CD4-positive, alpha-beta T cell treated with Interleukin-1 beta for 1 hour (primary cell): ENCODE results near the gene TUBA4B.
"Not testable (repeated sequence)": the region's sequence is repeated elsewhere in the genome, so short reads cannot be mapped to it uniquely, and the experiment has no call there.

Experiments
- DNase-seq, 2 donors: peaks; one replicate each; pipeline ENCODE4 v3.0.0-alpha.2; 2020 to 2022

TUBA4B gene

GRCh38 chr2:219291910-219292490, 39.0 kb downstream of the TUBA4B start:
- DNase-seq = no peak

- DNase-seq = no peak
Observed at GRCh38 chr2:219292616-219293015, 39.6 kb downstream of the TUBA4B start.

DNA sequence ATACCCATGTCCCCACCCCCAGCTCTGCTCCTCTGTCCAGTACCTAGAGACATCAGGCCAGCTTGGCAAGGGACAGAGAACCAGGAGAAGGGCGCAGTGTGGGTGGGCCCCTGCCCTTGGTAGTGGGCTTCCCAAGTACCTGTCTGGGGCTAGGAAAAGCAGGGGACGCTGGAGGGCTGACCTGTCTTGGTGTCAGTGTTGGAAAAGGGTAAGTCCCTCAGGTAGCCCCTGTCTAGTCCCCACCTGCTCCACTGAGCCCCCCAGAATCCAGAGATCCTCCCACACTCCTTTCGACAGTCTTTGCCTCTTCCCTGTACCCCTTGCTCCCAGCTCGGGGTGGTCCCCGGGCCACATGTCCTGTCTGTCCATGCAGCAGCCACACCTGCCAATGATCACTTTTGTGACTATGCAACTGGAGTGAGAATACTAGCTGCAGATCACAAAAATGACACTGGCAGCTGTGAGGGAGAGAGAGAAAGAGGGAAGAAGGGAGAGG, 40.7 kb downstream of the TUBA4B start:
- no peak for DNase-seq

DNA sequence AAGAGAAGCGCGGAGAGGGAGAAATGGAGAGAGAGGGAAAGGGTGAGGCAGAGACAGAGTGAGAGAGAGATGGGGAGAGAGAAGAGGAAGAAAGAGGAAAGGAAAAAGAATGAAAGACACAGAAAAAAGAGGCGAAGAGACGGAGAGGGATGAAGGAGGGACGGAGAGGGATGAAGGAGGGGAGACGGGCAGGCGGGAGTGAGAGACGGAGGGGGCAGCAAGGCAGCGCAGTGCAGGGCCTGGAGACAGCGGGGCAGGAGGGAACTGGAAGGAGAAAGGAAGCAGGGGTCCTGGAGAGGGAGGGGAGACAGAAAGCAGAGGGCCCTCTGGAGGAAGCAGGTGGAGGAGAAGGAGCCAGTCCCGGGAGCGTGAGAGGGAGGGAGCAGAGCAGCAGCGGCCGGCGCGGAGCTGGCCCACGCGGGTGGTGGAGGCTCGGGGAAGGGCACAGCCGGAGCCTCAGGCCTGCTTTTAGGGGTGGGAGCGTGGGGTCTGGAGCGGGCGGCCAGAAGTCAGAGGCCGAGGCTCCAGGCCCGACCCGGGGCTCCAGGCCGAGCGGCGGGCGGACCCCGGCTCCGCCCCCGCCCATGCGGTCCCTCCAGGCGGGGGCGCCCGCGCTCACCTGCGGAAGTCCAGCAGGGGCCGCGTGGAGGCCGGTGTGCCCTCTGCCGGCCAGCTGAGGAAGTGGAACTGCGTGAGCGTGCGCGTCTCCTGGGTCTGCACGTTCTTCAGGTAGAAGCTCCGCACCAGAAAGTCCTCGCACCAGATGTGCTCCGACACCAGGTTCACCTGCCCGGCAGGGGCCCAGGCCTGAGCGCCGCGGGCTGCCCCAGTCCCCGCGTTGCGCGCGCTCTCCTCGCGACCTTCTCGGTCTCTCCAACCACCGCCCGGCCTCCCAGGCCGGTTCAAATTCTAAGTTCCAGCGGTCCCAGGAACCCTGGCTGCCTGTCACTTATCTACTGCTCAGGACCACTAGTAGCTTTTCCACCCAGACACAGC, 41.6 kb downstream of the TUBA4B start:
- peak; percentile 91 to 92 for DNase-seq

- no peak for DNase-seq
Observed at GRCh38 chr2:219296142-219296541, 43.1 kb downstream of the TUBA4B start.

- DNase-seq = no peak
Observed at GRCh38 chr2:219296631-219297391, 43.8 kb downstream of the TUBA4B start.

DNA sequence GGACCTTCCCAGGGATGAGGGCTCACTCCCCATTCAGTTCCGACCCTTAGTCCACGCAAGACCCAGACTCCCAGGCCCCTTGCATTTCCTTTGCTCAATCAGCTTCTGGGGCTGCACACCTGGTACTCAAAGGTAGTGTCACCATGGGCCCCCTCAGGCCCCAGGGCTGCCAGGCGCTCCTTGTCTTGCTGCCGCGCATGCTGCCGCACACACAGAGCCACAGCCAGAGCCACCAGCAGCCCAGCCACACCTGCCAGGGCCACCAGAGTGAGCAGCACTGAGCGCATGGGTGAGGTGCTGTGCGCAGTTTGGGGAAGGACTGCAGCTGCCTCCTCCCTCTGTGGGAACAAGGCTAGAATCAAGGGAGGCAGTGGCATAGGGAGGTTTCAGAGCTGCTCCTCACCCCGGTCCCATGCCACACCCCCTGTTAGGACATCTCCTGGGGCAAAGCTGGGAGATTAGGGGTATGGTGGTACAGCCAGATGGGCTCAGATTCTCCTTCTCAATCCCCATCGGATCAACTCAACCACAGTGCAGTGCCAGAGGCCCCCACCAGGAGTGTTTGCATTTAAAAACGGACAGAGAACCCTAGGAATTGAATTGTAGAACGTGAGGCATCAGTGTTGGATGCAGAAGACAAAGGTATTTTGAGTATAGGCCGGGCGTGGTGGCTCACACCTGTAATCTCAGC, 44.9 kb downstream of the TUBA4B start:
- DNase-seq = no peak

DNA sequence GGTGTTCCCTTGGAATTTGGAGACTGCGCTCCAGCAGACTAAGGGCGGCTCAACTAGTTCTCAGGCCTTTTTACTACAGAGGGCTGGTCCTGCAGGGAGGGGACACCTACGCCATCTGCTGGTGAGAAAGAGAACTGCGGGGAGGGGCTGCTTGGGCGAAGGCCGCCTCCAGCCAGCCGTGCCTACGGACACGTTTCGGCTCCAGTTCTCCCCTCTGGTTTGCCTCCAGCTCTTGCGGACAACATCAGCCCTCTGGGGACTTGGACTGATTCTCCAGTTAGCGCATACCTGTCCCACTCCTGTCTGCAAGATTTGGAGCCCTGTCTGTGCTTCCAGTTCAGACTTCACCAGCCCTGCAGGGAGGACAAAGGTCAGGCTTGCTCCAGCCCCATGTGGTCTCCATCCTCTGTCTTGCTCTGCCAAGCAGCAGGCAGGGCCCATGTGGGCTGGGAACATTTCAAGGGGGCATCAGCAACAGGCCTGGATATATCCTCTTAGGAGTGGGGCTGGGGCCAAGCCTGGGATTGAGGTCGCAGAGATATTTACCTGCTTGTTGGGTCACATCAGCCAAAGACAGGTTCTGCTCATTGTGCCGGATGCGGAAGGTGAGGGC, 45.8 kb downstream of the TUBA4B start:
- peak; percentile 84 to 88 for DNase-seq

DNA sequence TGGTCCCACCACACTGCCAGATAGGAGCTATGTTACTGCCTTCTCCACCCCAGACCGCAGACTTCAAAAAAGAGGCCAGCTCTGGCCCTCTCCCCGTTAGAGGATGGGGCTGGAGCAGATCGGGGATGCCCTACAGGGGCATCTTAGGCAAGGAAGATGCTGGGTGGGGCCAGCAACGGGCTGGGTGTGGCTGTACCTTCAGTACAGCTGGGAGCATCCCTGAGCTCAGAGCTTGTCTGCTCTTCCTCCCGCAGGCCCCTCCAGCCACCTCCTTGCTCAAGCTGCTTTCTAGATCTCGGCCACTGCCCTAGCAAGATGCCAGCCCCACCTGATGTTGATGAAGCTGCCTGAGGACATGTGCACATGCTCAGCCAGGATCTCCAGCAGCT, 46.3 kb downstream of the TUBA4B start:
- no peak for DNase-seq

GRCh38 chr2:219300022-219300421, 47.0 kb downstream of the TUBA4B start:
- DNase-seq = no peak

DNA sequence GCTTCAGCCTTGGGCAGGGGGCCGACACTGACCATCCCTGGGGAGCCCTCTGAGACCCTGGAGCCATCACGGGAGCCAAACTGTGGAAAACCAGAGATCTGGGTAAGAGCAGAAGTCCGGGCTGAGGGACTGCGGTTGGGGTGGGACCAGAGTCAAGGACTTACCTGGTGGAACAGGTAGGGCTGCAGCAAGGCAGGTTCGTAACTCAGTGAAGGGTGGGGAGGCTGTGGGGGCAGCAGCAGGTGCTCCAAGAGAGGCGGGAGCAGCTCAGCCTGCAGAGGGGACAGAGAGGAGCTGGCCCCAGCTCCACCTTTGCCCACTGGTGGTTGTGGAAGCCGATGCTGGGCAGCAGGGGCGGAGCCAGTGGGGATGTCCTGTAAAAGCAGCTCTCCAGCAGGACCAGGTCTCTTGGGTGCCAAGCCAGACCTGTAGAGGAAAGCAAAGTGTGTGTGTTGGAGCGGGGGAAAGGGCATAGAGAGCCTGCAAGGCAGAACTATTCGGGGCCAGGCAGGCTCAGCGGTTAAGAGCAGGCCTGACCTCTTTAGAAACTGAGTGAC, 49.4 kb downstream of the TUBA4B start:
- no peak for DNase-seq

GRCh38 chr2:219304223-219304622, 51.2 kb downstream of the TUBA4B start:
- no peak for DNase-seq

GRCh38 chr2:219306047-219306446, 53.0 kb downstream of the TUBA4B start:
- no peak for DNase-seq

GRCh38 chr2:219308142-219309101, 55.4 kb downstream of the TUBA4B start:
- peak; percentile 49 to 62 for DNase-seq

- no peak for DNase-seq
Observed at GRCh38 chr2:219309278-219309677, 56.2 kb downstream of the TUBA4B start, which contains the start of gene PTPRN. Gene PTPRN (minus strand): TSS chr2:219309401. CDS start chr2:219309332, 69 bp downstream.

GRCh38 chr2:219312683-219313263, 59.7 kb downstream of the TUBA4B start:
- DNase-seq = not testable (repeated sequence)

DNA sequence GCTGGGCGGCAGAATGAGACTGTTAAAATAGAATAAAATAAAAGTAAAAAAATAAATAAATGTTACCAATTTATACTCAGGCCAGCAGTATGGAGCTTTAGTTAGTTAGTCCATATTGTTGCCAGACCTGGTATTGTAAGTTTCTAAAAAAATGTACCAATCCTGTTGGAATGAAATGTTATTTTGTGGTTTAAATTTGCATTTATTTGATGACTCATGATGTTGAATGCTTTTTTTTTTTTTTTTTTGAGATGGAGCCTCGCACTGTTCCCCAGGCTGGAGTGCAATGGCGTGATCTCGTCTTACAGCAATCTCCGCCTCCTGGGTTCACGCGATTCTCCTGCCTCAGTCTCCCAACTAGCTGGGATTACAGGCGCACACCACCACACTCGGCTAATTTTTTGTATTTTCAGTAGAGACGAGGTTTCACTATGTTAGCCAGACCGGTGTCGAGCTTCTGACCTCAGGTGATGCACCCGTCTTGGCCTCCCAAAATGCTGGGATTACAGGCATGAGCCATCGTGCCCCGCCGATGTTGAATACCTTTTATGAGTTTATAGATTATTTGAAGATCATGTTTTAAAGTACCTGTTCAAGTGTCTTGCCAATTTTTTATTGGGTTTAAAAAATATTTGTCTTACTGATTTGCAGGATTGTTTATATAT, 61.9 kb downstream of the TUBA4B start:
- DNase-seq = no peak
